SIG-M5 treated with dmso at 0.1 percent for 504 hours (cell line): ENCODE data around the gene HACD1.

Experiments used
- DNase-seq: peaks from one replicate; lab custom pipeline; 2025; ENCODE audit not compliant: unreplicated experiment; lab: John Stamatoyannopoulos, UW

Gene HACD1

GRCh38 chr10:17617031-17617911 lies at the start of gene HACD1:
Gene HACD1 (minus strand): TSS chr10:17617374. CDS start chr10:17617339, 35 bp downstream.
- DNase-seq, result peak; percentile 59

- DNase-seq, result no peak
Measured at GRCh38 chr10:17665747-17666146, 48.6 kb upstream of the HACD1 start.

- no peak for DNase-seq
Measured at GRCh38 chr10:17663450-17663849, 46.3 kb upstream of the HACD1 start.

GRCh38 chr10:17662193-17663138 lies 45.3 kb upstream of the HACD1 start:
- DNase-seq, result no peak

- no peak for DNase-seq
Measured at GRCh38 chr10:17661510-17661909, 44.3 kb upstream of the HACD1 start.

GRCh38 chr10:17660921-17661320 lies 43.7 kb upstream of the HACD1 start:
- DNase-seq, result no peak

- DNase-seq, result no peak
Measured at GRCh38 chr10:17659365-17659764, 42.2 kb upstream of the HACD1 start.

- DNase-seq, result no peak
Measured at GRCh38 chr10:17657103-17657500, 39.9 kb upstream of the HACD1 start.

GRCh38 chr10:17655567-17656146 lies 38.5 kb upstream of the HACD1 start:
- peak; percentile 10 for DNase-seq

GRCh38 chr10:17655009-17655408 lies 37.8 kb upstream of the HACD1 start:
- DNase-seq, result no peak

- DNase-seq, result no peak
Measured at GRCh38 chr10:17652585-17652984, 35.4 kb upstream of the HACD1 start.

GRCh38 chr10:17651896-17652295 lies 34.7 kb upstream of the HACD1 start:
- no peak for DNase-seq

- DNase-seq, result no peak
Measured at GRCh38 chr10:17650416-17650815, 33.2 kb upstream of the HACD1 start.

GRCh38 chr10:17649836-17650235 lies 32.7 kb upstream of the HACD1 start:
- no peak for DNase-seq

- DNase-seq, result no peak
Measured at GRCh38 chr10:17649052-17649451, 31.9 kb upstream of the HACD1 start.

GRCh38 chr10:17648243-17649035 lies 31.3 kb upstream of the HACD1 start:
- DNase-seq, result no peak

GRCh38 chr10:17647326-17647725 lies 30.2 kb upstream of the HACD1 start:
- DNase-seq, result peak; percentile 71

- no peak for DNase-seq
Measured at GRCh38 chr10:17645621-17646345, 28.6 kb upstream of the HACD1 start.

GRCh38 chr10:17644485-17644943 lies 27.3 kb upstream of the HACD1 start:
- DNase-seq, result peak; percentile 53
